Measurements from ENCODE around the gene HABP2. TPM values are rescaled to one million over a fixed set of nuclear protein-coding genes. Genes with fewer than 3 reads are reported as not detected.

Gene HABP2
- total and polyA plus RNA-seq, 9 of the 15 experiments (the other 6 are each of a cell fraction or from before 2014, with no cell fraction given): 0.09 TPM; not detected in 8

DNA sequence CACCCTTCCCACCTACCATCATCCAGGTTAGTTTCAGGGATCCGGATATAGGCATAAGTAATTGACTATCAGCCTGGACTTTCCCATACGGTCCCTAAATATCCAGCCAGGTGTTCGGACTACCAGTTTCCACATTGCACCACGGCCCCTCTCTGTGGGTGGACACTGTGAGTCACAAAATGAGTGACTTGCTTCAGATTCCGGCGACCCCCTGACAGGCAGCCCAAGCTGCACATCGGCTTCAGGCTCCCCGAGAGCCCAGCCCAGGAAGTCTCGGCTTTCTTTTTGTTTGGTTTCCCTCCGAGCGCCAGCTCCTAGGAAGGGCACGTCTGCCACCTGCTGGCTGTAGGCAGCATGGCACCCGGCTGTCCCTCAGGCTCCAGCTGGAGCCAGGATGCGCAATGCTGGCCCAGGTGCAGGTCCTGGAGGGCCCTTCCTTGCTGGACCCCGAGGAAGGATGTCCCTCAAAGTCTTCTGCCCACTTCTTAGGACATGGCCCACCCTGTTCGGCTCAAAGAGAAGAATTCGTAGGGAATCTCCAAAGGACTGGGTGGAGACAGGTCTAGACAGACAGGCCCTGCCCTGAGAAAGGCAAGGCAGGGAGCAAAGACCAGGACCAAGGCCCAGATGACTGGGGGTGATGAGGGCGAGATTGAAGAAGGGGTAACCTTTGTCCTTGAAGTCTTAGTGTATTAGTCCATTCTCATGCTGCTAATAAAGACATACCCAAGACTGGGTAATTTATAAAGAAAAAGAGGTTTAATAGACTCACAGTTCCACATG is 10.6 kb downstream of the HABP2 start (continued):
- peak; percentile 81 for TF ChIP-seq TFAP4 (CRISPR knock-in tag; IDR thresholded peaks at IDR 0.05; ENCODE audit: borderline replicate concordance)
- TF ChIP-seq SRSF9 (IDR thresholded peaks at IDR 0.05; ENCODE audit: borderline replicate concordance, low read depth, low read length): no peak
- TF ChIP-seq ZBTB2 (IDR thresholded peaks at IDR 0.05): no peak
- TF ChIP-seq HSF4 (CRISPR knock-in tag; IDR thresholded peaks at IDR 0.05; ENCODE audit: borderline replicate concordance): no peak
- TF ChIP-seq CBX2 (IDR thresholded peaks at IDR 0.05; ENCODE audit: insufficient read depth, low read length, poor library complexity, severe bottlenecking): no peak
- no peak for TF ChIP-seq EZH2 (IDR thresholded peaks at IDR 0.05; ENCODE audit: borderline replicate concordance, low read depth, low read length)
- TF ChIP-seq, protein P1, sequence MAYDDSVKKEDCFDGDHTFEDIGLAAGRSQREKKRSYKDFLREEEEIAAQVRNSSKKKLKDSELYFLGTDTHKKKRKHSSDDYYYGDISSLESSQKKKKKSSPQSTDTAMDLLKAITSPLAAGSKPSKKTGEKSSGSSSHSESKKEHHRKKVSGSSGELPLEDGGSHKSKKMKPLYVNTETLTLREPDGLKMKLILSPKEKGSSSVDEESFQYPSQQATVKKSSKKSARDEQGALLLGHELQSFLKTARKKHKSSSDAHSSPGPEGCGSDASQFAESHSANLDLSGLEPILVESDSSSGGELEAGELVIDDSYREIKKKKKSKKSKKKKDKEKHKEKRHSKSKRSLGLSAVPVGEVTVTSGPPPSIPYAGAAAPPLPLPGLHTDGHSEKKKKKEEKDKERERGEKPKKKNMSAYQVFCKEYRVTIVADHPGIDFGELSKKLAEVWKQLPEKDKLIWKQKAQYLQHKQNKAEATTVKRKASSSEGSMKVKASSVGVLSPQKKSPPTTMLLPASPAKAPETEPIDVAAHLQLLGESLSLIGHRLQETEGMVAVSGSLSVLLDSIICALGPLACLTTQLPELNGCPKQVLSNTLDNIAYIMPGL (CRISPR knock-in tag; IDR thresholded peaks at IDR 0.05): no peak
- no peak for TF ChIP-seq RNF219 (CRISPR knock-in tag; IDR thresholded peaks at IDR 0.05)
- TF ChIP-seq ZNF354B (CRISPR knock-in tag; IDR thresholded peaks at IDR 0.05): no peak
- peak; percentile 74 to 82 for TF ChIP-seq RAD21 (CRISPR knock-in tag; conservative IDR thresholded peaks at IDR 0.05 in 1 of 2, IDR thresholded peaks at IDR 0.05 in 1 of 2)
- TF ChIP-seq SMC3 (conservative IDR thresholded peaks at IDR 0.05; ENCODE audit: insufficient read depth, low read depth, low read length): peak; percentile 69; the same call in 1 of the 2 replicates
- no peak for TF ChIP-seq E2F3 (CRISPR knock-in tag; IDR thresholded peaks at IDR 0.05)
- no peak for TF ChIP-seq USF2 (CRISPR knock-in tag; IDR thresholded peaks at IDR 0.05)
- TF ChIP-seq ZNF12 (CRISPR knock-in tag; IDR thresholded peaks at IDR 0.05): no peak
